OCI-LY1 (cell line): ENCODE data around the gene PRM2.

Source experiments
- CTCF ChIP-seq: fragments of 200-600 bp; sonication (generic), shearing (Covaris generic); IDR thresholded peaks from 2 replicates; pipeline ENCODE4 v1.5.1; 2017; ENCODE audit warnings: mild to moderate bottlenecking, antibody characterized with exemption, low read length, moderate library complexity, mixed read lengths
- EZH2 ChIP-seq: fragments of 200-600 bp; sonication (generic), shearing (Covaris generic); IDR thresholded peaks from 2 replicates; pipeline ENCODE4 v1.8.0; 2017; ENCODE audit warnings: borderline replicate concordance, mixed run types, mild to moderate bottlenecking, antibody characterized with exemption, low read length, moderate library complexity, mixed read lengths

GRCh38 chr16:11310997-11311561, 34.8 kb upstream of the PRM2 start:
- TF ChIP-seq CTCF = no peak
- TF ChIP-seq EZH2 = no peak
